ENCODE results near the gene EIF2B1. TPM values are rescaled to one million over a fixed set of nuclear protein-coding genes. Genes with fewer than 3 reads are reported as not detected.

EIF2B1 gene
- total and polyA plus RNA-seq, 9 of the 15 experiments (the other 6 are each of a cell fraction or from before 2014, with no cell fraction given): 35.7 to 195 (median 67.8) TPM

GRCh38 chr12:123648401-123648800 lies 14.9 kb upstream of the EIF2B1 start (continued):
- no peak for TF ChIP-seq BCLAF1 (IDR thresholded peaks at IDR 0.05; ENCODE audit: borderline replicate concordance in 1 of 2, control insufficient read depth in 1 of 2, low read depth in 2 of 2, low read length in 1 of 2)

- no peak for DNase-seq (ENCODE audit: extremely low read depth in 1 of 4, low spot score in 3 of 4)
- no peaks in the 10 kb centered on the region for H3K27me3 ChIP-seq (ENCODE audit: control insufficient read depth in 2 of 2, insufficient read depth in 2 of 2, low read length in 2 of 2)
- POLR2A ChIA-PET: interaction anchor here (0.6 kb wide), 1 partner anchor 16 kb away, joined by 3 read pairs; no protein-coding TSS in a partner anchor
- no peak overlapping the region for H3K4me2 ChIP-seq (ENCODE audit: insufficient read depth, low read length)
- CTCF ChIA-PET (ENCODE audit: low intra/inter-chr PET ratio): no interaction called here
- H3K9me3 ChIP-seq (replicated peaks; ENCODE audit: control insufficient read depth, insufficient read depth, low read depth, low read length): no peaks in the 10 kb centered on the region
- peaks cover 6% of the 10 kb centered on the region for H3K79me2 ChIP-seq (ENCODE audit: control insufficient read depth, insufficient read depth, low read length)
- H3K9ac ChIP-seq (ENCODE audit: insufficient read depth in 1 of 2, low read depth in 2 of 2, low read length in 2 of 2): no peak overlapping the region
- no TSS peak for BruUV-seq (replicated peaks)
- no peak for FAIRE-seq
- H3K27ac ChIP-seq (ENCODE audit: extremely low read depth, low read depth, low read length): no peak overlapping the region
- TF ChIP-seq JUND (IDR thresholded peaks at IDR 0.05; ENCODE audit: borderline replicate concordance, low read depth, low read length) (no peak), JUND (tag; IDR thresholded peaks at IDR 0.05; ENCODE audit: borderline replicate concordance, low read depth, low read length) (no peak), RBM25 (IDR thresholded peaks at IDR 0.05; ENCODE audit: low read depth, low read length, severe bottlenecking) (no peak)
- H4K20me1 ChIP-seq (replicated peaks; ENCODE audit: control insufficient read depth, insufficient read depth, low read length): no peaks in the 10 kb centered on the region
- H3K9me1 ChIP-seq (ENCODE audit: control insufficient read depth, insufficient read depth, low read length): no peaks in the 10 kb centered on the region
- H3K36me3 ChIP-seq (ENCODE audit: control insufficient read depth, insufficient read depth, low read length): peaks cover 94% of the 10 kb centered on the region
- intact Hi-C loops (cut with micrococcal nuclease): no loop called here
- ATAC-seq: no peak
- H3K4me3 ChIP-seq: no peak overlapping the region
- 91% methylated on average over 5 of the region's 5 CpGs for WGBS (ENCODE audit: insufficient coverage, low coverage, missing lambda C conversion rate)
- no peak overlapping the region for H2AFZ ChIP-seq (ENCODE audit: low read depth, low read length)
- no peaks in the 10 kb centered on the region for H3K4me1 ChIP-seq (replicated peaks in 1 of 2; ENCODE audit: control insufficient read depth in 2 of 2, insufficient read depth in 2 of 2, low read length in 2 of 2)
- in situ Hi-C loops (cut with MboI): no loop called here
These were observed 12.4 kb upstream of the EIF2B1 start for GRCh38 chr12:123645878-123646277.
